Activated T-cell treated with anti-CD3 and anti-CD28 coated beads for 4 hours (primary cell): Measurements from ENCODE around the gene MCTP1.
"Not testable (repeated sequence)": the region's sequence is repeated elsewhere in the genome, so short reads cannot be mapped to it uniquely, and the experiment has no call there.

Experiments
- DNase-seq: peaks from one replicate; pipeline ENCODE4 v3.0.0-alpha.2; 2020

MCTP1 gene

GRCh38 chr5:95244479-95244878 is 40.4 kb downstream of the MCTP1 start:
- no peak for DNase-seq

GRCh38 chr5:95241635-95242034 is 43.3 kb downstream of the MCTP1 start:
- no peak for DNase-seq

GRCh38 chr5:95241161-95241560 is 43.7 kb downstream of the MCTP1 start:
- no peak for DNase-seq

- no peak for DNase-seq
These were observed 46.2 kb downstream of the MCTP1 start for GRCh38 chr5:95238560-95239325.

GRCh38 chr5:95237324-95237723 is 47.6 kb downstream of the MCTP1 start:
- no peak for DNase-seq

- no peak for DNase-seq
These were observed 49.4 kb downstream of the MCTP1 start for GRCh38 chr5:95235439-95235982.

- no peak for DNase-seq
These were observed 55.2 kb downstream of the MCTP1 start for GRCh38 chr5:95229646-95230045.

- no peak for DNase-seq
These were observed 60.0 kb downstream of the MCTP1 start for GRCh38 chr5:95224701-95225459.

GRCh38 chr5:95223566-95224258 is 61.2 kb downstream of the MCTP1 start:
- DNase-seq = no peak

- DNase-seq = no peak
These were observed 62.1 kb downstream of the MCTP1 start for GRCh38 chr5:95222836-95223235.

- DNase-seq = no peak
These were observed 63.7 kb downstream of the MCTP1 start for GRCh38 chr5:95221234-95221633.

GRCh38 chr5:95220381-95220780 is 64.5 kb downstream of the MCTP1 start:
- DNase-seq = no peak

GRCh38 chr5:95219411-95219810 is 65.5 kb downstream of the MCTP1 start:
- no peak for DNase-seq

- no peak for DNase-seq
These were observed 67.0 kb downstream of the MCTP1 start for GRCh38 chr5:95217881-95218280.

- no peak for DNase-seq
These were observed 67.5 kb downstream of the MCTP1 start for GRCh38 chr5:95217351-95217750.

GRCh38 chr5:95216136-95216955 is 68.5 kb downstream of the MCTP1 start:
- no peak for DNase-seq

- DNase-seq = not testable (repeated sequence)
These were observed 77.1 kb downstream of the MCTP1 start for GRCh38 chr5:95207811-95208210.

GRCh38 chr5:95194856-95195255 is 90.0 kb downstream of the MCTP1 start:
- DNase-seq = no peak

GRCh38 chr5:95191330-95191729 is 93.6 kb downstream of the MCTP1 start:
- DNase-seq = no peak

GRCh38 chr5:95184924-95185323 is 100.0 kb downstream of the MCTP1 start:
- no peak for DNase-seq

GRCh38 chr5:95181644-95182043 is 103.2 kb downstream of the MCTP1 start:
- no peak for DNase-seq

- no peak for DNase-seq
These were observed 106.7 kb downstream of the MCTP1 start for GRCh38 chr5:95178046-95178651.
